VCaP (cell line): ENCODE measurements around the gene ZNF467.

Experiments
- H3K27ac ChIP-seq: fragments of 450-650 bp; 2 replicates; pipeline ENCODE4 v1.5.1; 2017
- TF ChIP-seq, protein P1 (sequence below): fragments of 450-650 bp; conservative IDR thresholded peaks from 2 replicates; pipeline ENCODE4 v1.5.1; 2017; ENCODE audit warnings: mild to moderate bottlenecking, moderate library complexity

The ZNF467 gene

GRCh38 chr7:149751043-149751775, 22.2 kb downstream of the ZNF467 start:
- TF ChIP-seq, protein P1, sequence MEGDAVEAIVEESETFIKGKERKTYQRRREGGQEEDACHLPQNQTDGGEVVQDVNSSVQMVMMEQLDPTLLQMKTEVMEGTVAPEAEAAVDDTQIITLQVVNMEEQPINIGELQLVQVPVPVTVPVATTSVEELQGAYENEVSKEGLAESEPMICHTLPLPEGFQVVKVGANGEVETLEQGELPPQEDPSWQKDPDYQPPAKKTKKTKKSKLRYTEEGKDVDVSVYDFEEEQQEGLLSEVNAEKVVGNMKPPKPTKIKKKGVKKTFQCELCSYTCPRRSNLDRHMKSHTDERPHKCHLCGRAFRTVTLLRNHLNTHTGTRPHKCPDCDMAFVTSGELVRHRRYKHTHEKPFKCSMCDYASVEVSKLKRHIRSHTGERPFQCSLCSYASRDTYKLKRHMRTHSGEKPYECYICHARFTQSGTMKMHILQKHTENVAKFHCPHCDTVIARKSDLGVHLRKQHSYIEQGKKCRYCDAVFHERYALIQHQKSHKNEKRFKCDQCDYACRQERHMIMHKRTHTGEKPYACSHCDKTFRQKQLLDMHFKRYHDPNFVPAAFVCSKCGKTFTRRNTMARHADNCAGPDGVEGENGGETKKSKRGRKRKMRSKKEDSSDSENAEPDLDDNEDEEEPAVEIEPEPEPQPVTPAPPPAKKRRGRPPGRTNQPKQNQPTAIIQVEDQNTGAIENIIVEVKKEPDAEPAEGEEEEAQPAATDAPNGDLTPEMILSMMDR, result no peak
- peak overlapping the region; percentile 37 for H3K27ac ChIP-seq

- H3K27ac ChIP-seq, result no peak overlapping the region
- TF ChIP-seq, protein P1, result no peak
These were observed 23.1 kb downstream of the ZNF467 start for GRCh38 chr7:149750122-149750845.

GRCh38 chr7:149748076-149748874, 25.1 kb downstream of the ZNF467 start:
- TF ChIP-seq, protein P1, result no peak
- H3K27ac ChIP-seq, result no peak overlapping the region

DNA sequence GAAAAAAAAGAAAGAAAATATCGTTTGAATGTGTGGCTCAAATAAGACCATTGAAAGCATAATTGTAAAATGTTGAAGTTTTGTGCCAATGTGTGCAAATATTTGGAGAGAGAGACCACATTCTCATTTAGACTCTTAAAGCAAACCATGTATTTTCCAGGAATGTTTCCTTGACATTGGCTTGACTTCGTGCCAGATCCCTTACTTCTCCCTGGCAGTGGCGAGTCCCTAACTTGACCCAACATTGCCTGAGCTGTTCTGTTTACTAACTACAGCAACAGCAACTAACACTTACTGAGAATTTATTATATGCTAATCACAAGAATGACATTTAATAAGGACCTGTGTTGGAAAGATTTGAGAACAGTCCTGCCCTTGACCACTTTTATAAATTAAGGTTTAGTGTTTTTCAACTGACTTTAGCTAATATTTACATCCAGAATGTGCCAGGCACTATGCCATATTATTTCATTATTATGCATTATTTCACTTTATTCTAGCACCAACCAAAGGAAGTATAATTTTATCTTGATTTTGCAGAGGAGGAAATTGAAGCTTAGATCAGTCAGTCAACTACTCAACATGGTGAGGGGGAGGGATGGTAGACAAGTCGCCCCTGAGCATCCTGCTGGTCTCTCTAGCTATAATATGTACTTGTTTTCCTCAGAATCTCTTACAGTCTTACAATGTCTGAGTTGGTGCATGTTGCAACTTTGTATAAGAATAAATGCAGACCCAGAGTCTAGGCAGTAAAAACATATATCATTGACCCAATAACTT, 29.7 kb downstream of the ZNF467 start:
- TF ChIP-seq, protein P1, result no peak

GRCh38 chr7:149742075-149742701, 31.2 kb downstream of the ZNF467 start:
- peak overlapping the region; percentile 79 for H3K27ac ChIP-seq
- TF ChIP-seq, protein P1, result peak; percentile 97

More for the DNA sequence above, 29.7 kb downstream of the ZNF467 start:
- H3K27ac ChIP-seq, result peak overlapping the region; percentile 12; the same call in 1 of the 2 replicates

- TF ChIP-seq, protein P1, result no peak
- peak overlapping the region; percentile 79 for H3K27ac ChIP-seq
These were observed 31.8 kb downstream of the ZNF467 start for GRCh38 chr7:149741629-149742028.
